NCI-H2029 treated with DMSO at 0.1 percent for 48 hours (cell line): ENCODE results near the gene YTHDC2.
A peak's percentile ranks its signal among the peaks of the same experiment; 100 is the strongest.

Experiments
- DNase-seq: peaks from one replicate; lab custom pipeline; 2025; lab: John Stamatoyannopoulos, UW

Gene YTHDC2

GRCh38 chr5:113513384-113514288 lies at the start of gene YTHDC2:
Gene YTHDC2, plus strand, starts transcription at chr5:113513694. Its CDS starts 202 bp downstream, at chr5:113513896.
- peak; percentile 60 for DNase-seq

DNA sequence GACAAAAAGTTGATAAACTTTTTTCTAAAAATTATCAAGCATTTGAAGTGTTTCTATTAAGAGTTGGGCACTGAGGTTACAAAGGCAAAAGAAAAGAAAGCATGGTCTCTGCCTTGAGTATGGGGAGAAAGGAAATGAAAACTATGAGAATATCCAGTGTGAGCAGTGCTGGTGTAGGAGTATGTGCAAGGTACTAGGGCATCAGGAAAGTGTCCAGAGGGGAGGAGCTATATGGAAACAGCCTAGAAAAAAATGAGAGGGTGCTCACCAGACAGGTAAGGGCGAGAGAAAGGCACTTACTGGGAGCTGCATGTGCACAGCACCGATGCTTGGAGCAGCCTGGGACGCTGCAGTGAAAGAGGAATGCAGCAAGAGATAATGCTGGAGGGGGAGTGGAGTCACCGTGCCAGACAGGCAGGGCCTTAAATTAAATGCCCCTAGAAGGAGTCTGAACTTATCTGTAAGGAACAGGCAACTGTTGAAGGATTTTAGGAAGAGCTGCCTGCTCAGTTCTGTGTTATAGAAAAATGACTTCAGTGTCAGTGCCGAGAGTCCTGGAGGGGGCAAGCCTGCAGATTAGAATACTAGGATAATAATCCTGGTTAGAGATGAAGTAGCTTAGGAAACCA lies 39.3 kb upstream of the YTHDC2 start:
- no peak for DNase-seq

- no peak for DNase-seq
Observed at GRCh38 chr5:113478691-113479090, 34.8 kb upstream of the YTHDC2 start.

GRCh38 chr5:113480243-113480642 lies 33.3 kb upstream of the YTHDC2 start:
- DNase-seq: no peak

DNA sequence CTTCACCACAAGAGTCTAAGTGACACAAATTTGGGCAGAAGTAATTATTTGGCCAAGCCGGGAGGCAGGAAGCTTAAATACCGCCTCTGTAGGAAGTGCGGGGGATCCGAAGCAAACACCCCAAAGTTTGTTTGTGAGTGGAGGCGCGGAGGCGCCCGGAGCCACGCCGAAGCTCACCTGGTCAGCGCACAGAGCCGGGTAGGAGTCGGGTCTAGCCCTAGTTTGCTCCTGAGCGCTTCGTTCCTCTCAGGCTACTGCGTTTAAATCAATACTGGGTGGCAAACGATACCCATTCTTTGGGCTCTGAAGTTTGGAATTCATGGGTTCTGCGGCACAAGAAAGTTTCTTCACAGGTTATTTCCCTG lies 26.1 kb upstream of the YTHDC2 start:
- no peak for DNase-seq

GRCh38 chr5:113487781-113488644 lies 25.5 kb upstream of the YTHDC2 start, which contains the start of gene MCC:
Gene MCC, minus strand, starts transcription at chr5:113488453.
- no peak for DNase-seq

- DNase-seq: no peak
Observed at GRCh38 chr5:113488645-113489184, 24.8 kb upstream of the YTHDC2 start.

GRCh38 chr5:113489299-113489698 lies 24.2 kb upstream of the YTHDC2 start:
- DNase-seq: no peak

GRCh38 chr5:113490317-113490716 lies 23.2 kb upstream of the YTHDC2 start:
- DNase-seq: no peak

DNA sequence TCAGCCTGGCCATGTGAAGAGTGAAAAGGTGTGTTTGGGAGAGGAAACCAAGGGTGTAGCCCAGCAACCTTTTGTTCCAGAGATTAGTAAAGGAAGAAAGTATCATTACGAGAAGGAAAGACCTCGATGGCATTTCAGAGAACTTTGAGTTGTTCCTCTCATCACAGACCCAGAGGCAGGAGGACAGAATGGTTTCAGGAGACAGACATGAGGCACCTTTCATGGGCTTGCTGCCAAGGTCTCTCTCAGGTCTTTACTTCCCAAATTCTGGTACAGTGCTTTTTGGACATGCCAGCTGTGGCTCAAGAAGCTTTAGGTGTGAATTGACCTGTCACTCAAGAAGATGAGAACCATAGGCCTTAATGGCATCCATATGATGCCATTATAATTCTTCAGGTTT lies 22.5 kb upstream of the YTHDC2 start:
- DNase-seq: no peak

DNA sequence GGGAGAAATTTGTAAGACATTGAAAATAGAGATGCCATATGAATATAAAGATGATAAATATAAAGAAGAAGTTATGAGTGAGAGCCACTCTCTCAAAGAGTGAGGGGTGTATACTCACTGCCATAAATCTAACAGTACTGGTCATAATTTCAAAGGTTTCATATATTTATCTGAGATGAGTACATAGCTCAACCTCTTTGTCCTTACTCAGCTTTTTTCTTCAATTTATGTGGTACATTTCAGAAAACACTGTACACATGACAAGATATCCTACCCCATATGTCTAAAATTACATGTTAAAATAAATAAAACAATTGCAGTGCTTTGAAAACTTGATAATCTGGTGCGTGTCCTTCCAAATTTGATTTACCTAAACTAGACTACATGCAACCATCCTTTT lies 20.0 kb upstream of the YTHDC2 start:
- DNase-seq: no peak

DNA sequence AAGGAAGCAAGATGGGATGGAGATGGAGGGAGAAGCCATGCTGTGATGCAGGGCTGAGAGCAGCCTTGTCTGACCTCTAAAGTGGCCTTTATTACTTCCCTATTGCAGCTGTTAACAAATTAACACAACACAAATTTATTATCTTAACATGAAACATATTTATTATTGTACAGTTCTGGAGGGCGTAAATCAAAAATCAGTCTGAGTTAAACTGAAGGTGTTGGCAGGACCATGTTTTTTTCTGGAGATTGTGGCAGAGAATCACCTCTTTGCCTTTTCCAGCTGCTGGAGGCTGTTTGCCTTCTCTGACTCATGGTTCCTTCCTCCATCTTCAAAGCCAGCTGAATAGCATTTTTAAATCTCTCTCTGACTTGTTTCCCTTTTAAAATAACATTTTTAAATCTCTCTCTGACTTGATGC lies 18.1 kb upstream of the YTHDC2 start:
- no peak for DNase-seq

GRCh38 chr5:113502073-113502472 lies 11.4 kb upstream of the YTHDC2 start:
- DNase-seq: no peak

GRCh38 chr5:113503146-113503545 lies 10.3 kb upstream of the YTHDC2 start:
- no peak for DNase-seq

DNA sequence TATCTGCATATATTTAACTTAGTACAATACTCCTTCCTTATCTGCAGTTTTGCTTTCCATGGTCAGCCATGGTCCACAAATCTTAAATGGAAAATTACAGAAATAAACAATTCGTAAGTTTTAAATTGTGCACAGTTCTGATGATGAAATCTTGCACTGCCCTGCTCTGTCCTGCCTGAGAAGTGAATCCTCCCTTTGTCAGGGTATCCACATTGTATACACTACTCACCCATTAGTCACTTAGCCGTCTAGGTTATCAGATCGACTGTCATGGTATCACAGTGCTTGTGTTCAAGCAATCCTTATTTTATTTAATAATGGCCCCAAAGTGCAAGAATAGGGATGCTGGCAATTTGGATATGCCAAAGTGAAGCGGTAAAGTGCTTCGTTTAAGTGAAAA lies 8.3 kb upstream of the YTHDC2 start:
- DNase-seq: no peak

DNA sequence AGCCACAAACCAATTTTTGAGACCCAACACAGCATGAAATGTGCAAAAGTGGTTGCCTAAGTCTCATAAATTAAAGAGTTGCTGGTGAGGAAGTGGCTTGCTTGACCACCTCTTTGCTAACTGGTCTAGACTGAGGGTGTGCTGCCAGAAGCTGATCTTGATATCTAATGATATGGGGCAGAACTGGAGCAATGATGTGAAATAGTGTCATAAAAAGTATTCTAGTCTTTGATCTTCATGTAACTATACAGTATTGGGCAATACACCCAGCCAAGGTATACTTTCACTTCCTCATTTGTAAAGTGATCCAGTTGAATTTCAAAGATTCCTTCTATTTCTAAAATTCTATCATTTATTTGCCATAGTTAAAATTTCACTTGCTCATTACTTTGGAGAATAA lies 5.9 kb upstream of the YTHDC2 start:
- DNase-seq: no peak

DNA sequence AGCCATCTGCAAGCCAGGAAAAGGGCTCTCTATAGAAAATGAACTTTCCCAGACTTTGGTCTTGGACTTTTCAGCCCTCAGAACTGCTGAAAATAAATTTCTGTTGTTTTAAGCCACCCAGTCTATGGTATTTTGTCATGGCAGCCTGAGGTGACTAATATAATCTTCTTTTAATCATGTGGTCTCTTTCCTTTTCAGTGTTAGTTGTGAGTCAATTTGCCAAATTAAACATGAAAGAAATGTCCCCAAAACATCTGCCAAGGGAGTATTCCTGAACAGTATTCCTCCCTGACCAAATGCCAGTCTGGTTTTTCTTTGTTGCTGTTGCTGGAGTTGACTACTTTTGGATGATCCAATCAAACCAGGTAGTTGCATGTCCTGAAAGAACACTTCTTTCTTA lies 4.7 kb upstream of the YTHDC2 start:
- no peak for DNase-seq

- no peak for DNase-seq
Observed at GRCh38 chr5:113510836-113511451, 2.5 kb upstream of the YTHDC2 start.

GRCh38 chr5:113512341-113512740 lies 1.2 kb upstream of the YTHDC2 start:
- no peak for DNase-seq

DNA sequence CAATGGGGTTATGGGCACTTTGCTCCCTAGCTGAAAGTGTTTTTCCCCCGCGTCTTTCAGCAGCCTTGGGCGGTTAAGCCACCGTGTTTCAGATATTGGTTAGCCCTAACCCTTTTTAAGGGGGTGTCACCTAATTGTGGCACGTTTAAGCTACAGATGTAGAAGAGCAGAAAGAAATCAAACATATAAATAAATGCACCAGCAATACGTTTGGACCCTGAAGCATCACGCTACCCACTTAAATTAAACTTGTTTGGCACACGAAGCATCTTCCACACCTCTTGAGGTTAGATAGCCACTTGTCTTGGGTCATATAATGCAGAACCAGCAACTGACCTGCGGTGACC lies 768 bp downstream of the YTHDC2 start:
- DNase-seq: no peak

DNA sequence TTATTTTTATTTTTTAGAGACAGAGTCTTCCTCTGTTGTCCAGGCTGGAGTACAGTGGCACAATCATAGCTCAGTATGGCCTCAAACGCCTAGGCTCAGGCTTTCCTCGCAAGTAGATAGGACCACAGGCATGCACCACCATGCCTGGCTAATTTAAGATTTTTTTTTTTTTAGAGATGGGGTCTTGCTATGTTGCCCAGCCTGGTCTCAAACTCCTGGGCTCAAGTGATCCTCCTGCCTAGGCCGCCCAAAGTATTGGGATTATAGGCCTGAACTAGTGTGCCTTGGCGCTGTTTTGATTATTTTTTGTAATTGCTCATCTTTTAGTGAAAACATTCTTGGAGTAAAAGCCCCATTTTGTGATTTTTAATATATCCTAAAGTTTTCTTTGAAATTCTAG lies 5.4 kb downstream of the YTHDC2 start:
- no peak for DNase-seq

DNA sequence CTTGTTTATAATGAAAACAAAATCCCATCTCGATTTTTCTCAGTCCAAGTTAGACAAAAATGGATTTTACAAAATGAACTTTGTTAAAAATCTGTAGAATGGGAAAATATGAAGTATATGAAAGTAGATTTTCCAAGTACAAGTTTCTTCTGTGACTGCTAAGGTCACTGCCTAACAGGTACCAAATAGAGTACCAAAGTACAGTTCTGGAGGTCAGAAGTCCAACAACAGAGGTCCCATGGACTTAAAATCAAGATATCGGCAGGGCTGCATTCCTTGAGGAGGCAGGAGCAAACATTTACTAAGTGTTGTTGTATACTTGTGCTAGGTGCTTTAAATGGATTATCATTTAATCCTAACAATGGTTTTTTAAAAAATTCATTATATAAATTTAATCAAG lies 5.9 kb downstream of the YTHDC2 start:
- no peak for DNase-seq
